GM19023 (cell line): ENCODE measurements around the gene BRIP1.
"Not testable (repeated sequence)": the region's sequence is repeated elsewhere in the genome, so short reads cannot be mapped to it uniquely, and the experiment has no call there.

Experiments
- ATAC-seq: cut with Tn5 transposase; IDR thresholded peaks from one replicate; pipeline ENCODE4 v1.9.1; 2021; ENCODE audit warnings: mild to moderate bottlenecking, moderate library complexity; ENCODE audit not compliant: unreplicated experiment

The BRIP1 gene

DNA sequence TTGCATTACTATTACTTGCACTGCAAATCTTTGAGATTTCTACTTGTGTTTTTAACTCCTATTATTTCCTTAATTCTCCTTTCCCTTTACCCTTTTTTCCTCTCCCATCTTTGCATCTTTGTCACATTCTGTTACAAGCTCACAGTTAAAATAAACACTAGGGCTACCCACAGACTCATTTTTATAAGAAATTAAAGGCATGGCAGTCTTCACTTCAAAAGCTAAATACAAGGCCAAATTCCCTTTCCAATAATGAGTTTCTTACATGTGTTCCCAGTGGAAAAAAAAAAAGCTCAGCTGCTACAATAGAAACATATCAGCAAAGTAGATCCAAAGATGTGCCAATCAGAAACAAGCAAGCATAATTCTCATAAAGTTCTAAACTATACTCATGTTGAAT, 3.7 kb upstream of the BRIP1 start:
- ATAC-seq: no peak

DNA sequence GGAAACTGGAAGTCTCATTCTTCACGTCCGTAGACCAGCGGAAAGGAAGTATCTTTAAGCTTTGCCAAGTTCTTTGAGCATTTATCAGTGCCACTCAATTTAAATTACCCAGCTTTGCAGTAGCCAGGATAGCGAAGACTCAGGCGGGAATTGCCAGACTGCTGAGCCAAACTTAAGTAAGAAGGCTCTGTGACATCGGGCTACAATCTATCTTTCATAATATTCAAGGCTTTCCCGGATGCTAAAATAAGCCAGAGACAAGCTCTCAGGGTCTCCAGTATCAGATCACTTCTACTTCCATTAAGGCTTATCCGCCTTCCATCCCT, 436 bp upstream of the BRIP1 start:
- ATAC-seq: peak; percentile 7

DNA sequence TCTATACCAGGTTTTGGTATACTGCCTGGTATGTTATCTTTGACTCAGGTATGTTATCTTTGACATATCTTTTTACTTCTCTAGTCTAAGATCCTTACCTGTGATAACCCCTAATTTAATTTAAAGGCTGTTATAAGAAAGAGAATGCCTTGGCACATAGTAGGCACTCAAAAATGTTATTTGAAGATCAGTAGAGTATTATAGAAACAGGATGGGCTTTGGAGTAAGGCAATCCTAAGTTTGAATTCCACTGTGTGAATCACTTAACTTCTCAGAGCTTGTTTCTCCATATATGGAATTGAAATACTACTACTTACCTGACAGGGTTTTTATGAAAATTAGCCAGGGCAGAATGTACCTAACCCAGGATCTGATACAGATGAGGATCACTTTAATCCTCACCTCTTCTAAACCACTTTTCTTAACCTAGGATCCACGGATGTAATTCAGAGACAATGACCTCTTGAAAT, 1.2 kb downstream of the BRIP1 start:
- ATAC-seq: no peak

DNA sequence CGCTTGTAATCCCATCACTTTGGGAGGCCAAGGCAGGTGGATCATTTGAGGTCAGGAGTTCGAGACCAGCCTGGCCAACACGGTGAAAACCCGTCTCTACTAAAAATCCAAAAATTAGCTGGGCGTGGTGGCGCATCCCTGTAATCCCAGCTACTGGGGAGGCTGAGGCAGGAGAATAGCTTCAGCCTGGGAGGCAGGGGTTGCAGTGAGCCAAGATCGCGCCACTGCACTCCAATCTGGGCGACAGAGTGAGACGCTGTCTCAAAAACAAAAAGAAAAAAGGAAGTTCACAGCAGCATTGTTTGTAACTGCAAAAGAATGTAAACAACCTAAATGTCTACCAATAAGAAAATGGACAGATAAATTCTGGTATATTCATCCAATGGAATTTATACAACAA, 2.9 kb downstream of the BRIP1 start:
- not testable (repeated sequence) for ATAC-seq

DNA sequence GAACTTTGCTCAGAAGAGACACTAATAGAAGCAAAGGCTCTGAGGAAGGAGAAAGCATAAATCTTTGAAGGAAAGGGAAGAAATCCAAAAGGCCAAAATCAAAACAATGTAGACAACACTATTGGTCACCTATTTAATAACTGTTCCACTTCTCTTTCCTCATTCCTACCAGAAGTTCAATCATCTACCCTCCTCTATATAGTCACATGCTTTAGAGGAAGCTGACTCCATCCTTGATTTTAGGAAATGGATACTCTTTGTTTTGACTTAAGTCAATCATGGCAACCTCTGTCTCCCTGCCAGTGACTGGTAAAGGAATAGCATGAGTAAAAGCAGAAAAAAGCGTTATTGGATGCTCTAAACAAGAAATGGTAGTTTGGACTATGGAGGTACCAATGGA, 7.3 kb downstream of the BRIP1 start:
- ATAC-seq: no peak

DNA sequence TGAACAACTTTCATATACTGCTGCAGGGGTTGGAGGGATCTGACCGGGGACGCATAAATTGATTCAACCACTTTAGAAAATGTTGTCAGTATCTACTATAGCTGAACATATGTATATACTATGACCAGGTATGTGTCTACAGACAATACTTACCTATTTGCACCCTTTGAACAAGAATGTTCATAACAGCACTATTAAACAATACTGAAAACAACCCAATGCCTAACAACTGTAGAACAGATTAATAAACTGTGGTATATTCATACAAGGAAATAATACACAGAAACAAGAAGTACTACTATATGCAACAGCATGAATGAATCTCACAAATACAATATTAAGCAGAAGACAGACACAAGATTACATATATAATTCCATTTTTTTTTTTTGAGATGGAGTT, 10.5 kb downstream of the BRIP1 start:
- ATAC-seq: no peak

DNA sequence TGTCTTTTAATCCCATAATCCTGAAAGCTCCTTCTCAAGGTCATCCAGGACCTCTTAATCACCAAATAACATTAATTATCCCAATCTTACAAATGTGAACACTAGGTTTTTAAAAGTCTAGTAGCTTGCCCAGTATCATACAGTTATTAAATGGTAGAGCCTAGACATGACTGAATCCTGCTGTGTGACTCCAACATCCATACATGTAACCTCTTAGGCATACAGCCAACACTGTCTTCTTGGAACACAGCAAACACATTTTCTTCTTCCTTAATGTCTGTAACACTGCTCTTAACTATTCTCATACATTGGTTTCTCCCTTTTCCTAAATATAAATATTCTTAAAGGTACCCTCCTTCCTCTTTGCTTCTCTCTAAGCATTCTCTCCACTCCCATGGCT, 13.7 kb downstream of the BRIP1 start:
- ATAC-seq: no peak

DNA sequence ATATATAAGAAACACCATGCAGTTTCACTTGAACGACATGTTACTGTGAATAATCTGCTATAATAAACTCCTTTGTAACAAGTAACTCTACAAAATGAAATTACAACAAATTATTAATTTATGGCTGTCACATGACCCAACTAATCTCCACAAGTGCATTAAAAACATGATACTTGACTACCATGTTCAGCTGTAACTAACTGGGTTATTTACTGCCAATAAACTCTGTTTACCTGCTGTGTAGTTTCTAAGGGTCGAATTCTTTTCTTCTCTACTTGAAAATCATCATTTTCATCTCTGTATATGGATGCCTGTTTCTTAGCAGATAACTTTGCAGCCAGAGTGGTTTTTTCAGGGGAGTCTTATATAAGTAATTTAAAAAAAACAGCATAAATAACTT, 14.4 kb downstream of the BRIP1 start:
- no peak for ATAC-seq

DNA sequence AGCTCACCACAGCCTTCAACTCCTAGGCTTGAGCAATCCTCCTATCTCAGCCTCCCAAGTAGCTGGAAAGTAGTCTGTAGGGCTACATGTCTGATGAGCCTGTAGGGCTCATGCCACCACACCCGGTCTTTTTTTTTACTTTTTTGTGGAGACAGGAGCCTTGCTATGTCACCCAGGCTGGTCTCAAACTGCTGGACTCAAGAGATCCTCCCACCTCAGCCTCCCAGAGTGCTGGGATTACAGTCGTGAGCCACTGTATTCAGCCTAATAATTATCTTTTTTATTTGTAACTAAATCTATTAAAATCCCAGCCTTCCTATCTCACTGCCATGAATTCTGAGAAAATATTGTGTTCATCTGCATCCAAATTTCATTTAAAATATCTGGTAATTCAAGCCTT, 15.1 kb downstream of the BRIP1 start:
- no peak for ATAC-seq

DNA sequence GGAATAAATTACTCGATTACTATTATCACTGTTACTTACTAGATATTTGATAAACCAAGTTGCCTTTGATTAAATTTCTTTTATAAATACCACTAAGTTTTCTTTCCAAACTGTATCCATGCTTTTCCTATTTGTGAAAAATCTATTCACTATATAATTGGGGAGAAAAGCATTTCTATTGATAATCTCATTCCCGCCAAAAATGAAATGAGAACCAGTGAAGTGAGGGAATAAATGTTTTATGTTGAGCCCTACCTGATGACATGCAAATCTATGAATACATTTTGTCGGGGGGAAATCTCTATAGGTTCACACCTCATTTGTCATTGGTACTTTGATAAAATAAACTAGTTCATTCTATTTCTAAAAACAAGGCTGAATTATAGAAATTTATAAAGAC, 15.7 kb downstream of the BRIP1 start:
- no peak for ATAC-seq

DNA sequence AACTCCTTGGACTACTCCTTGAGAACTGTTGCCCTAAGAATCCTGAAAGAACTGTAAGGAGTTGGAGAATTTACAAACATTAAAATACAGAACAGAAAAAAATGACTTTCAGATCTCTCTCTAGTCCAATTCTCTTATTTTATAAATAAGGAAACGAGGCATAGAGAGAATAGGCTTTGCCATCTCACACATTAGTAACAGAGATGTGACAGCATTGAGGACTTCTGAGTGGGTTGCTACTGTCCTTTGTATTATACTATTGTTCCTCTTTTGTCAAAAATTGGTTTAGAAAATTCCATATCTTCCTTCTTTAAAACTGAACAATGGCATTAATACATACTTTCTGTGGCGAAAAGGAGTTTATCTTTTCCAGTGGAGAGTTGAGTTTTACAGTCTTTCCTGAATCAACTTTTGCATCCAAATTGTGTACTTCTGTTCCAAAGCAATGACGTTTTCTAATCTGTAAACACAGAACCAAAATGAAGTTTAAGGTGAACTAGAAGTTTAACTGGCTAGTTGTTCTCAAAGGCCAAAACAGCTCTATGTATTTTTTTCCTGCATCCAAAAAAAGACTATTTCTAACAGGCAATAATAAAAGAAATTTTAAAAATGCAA, 16.5 kb downstream of the BRIP1 start:
- ATAC-seq: no peak

DNA sequence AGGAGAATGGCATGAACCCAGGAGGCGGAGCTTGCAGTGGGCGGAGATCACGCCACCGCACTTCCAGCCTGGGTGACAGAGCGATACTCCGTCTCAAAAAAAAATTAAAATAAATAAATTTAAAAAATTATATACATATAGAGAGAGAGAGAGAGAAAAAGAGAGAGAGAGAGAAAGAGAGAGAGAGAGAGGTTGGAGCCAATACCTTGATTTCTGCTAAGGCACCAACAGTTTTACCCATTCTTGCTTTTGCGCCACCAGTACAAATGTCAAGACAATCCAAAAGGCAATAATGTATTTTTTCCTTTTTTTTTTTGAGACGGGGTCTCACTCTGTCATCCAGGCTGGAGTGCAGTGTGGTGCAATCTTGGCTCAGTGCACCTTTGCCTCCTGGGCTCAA, 17.2 kb downstream of the BRIP1 start:
- no peak for ATAC-seq

DNA sequence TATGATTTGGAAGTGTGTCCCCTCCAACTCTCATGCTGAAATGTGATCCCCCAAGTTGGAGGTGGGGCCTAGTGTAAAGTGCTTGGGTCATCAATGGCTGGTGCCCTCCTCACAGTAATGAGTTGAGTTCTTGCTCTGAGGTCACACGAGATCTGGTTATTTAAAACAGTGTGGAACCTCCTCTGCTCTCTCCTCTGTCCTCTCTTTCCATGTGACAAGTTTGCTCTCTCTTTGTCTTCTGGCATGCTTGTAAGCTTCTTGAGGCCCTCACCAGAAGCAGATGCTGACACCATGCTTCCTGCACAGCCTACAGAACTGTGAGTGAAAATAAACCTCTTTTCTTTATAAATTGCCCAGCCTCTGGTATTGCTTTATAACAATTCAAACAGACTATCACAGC, 19.9 kb downstream of the BRIP1 start:
- no peak for ATAC-seq

DNA sequence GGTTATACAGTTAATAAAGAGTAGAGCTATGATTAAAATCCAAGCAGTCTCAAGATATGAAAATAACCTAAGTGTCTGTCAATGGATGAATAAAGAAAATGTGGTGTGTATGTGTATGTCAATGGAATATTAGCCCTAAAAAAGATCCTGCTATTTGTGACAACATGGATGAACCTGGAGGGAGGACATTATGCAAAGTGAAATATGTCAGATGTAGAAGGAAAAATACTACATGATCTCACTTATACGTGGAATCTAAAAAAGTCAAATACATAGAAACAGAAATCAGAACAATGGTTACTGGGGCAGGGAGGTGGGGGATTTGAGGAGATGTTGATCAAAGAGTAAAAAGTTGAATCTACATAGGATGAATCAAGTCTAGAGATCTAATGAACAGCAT, 20.4 kb downstream of the BRIP1 start:
- no peak for ATAC-seq

DNA sequence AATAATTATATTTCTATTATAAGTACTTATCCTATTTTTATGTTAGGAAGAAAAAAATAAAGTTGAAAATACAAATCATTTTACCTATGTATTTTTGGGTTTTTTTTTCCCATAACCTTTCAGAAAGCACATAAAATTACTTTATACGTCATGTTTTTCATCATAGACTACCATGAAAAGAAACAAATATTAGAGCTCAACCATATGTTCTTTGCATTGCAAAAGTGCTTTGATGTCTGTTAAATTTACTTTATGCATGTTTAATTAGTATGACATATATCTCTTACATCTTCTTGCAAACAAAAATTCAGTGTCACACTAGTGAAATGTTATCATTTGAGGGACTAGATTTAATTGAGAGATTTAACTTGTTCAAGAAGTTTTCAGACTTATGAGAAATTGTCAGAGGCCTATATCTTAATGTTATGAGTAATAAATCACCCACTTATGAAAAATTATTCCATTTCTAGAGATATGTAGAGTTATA, 24.0 kb downstream of the BRIP1 start:
- no peak for ATAC-seq

DNA sequence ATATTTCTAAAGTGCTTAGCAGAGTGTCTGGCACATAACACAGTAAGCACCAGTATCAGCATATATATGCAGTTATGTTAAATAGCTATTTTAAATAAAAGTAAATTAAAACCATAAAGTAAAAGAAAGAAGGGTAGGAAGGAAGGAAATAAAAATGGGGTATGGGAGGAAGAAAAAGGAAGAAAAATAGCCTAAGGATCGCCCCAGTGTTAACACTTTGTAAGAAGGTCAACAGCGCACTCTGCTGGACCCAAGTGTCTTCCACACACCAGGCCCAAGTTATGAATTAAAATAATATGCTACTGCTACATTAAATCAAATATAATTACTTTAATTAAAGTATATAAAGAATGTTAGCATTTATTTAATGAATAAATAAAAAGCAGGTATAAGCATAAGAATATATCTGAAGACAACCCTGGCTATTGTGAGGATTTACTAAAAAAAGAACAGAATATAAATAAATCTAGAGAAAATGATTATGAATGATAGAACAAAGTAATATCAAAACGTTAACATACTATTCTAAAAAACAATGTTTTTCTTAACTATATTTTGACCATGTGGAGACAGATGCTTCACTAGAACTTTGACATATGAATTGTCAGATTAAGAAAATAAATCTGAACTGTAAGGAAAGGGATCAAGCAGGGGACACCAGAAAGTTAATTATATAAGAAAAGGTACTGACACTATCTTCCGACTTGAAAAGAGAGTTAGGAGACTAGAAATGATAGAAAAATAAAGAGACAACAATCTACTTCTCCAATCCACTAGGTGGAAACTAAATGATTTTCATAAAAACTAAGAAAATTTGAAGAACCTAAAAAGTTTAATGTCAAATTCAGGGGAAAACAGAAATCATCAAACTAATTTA, 25.9 kb downstream of the BRIP1 start:
- no peak for ATAC-seq

DNA sequence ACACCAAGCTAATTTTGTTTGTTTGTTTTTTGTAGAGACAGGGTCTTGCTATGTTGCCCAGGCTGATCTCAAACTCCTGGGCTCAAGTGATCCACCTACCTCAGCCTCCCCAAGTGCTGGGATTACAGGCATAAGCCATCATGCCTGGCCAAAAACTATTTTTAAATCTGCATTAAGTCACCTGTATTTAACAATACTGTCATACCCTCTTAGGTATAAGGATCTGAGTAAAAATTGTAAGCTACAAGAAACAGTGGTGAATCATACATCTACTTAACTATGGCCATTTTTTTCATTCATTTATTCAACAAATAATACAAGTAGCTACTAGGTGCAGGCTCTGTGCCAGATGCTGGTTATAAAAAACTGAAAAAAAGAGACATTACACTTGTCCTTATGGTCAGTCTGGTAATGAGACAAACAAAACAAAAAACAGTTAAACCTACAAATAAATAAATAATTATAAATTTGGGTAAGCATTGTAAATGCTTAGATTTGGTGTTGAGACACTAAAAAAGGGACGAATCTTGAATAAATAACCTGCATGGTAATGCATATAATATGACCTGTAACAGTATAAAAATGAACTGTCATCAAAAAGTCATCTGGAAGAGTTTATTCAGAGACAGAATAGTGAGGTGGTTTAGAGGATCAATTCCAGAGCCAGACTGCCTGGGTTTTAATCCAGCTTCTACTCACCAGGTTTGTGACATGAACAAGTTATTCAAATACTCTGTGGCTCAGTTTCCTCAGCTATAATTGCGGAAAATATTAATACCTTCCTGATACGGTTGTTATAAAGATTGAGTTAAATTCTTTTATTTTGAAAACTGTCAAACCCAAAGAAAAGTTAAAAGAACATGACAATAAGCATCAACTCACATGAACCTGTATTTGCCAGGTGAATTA, 26.8 kb downstream of the BRIP1 start:
- no peak for ATAC-seq

DNA sequence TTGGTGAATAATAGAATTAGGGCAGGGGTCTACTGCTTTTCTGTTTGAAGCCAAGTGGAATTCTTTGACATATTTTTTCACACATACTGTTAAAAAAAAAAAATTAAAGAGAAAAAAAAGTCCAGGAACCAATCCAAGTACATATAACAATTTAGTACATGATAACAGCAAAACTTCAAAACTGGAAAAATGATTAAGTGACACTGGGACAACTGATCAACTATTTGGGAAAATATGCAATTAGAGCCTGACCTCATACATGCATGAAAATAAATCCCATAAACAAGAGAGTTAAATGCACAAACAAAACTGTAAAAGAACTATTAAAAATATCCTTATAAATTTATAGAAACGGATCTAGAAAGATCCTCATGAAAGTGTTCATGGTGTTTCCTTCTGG, 27.7 kb downstream of the BRIP1 start:
- no peak for ATAC-seq

DNA sequence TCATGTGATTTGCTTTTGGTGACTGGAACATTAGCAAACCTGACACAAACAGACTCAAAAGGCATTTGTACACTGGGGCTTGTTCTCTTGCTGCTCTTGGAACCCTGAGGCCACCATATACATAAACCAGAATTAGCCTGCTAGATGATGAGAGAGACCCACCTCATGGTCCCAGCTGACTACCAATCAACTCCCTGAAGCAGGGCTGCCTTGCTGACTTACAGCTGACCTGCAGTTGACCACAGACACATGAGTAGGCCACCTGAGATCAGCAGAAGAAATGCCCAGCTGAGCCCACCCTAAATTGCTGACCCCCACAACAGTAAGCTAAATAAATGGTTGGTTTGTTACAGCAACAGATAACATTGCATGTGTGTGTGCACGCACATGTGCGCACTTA, 28.7 kb downstream of the BRIP1 start:
- no peak for ATAC-seq

DNA sequence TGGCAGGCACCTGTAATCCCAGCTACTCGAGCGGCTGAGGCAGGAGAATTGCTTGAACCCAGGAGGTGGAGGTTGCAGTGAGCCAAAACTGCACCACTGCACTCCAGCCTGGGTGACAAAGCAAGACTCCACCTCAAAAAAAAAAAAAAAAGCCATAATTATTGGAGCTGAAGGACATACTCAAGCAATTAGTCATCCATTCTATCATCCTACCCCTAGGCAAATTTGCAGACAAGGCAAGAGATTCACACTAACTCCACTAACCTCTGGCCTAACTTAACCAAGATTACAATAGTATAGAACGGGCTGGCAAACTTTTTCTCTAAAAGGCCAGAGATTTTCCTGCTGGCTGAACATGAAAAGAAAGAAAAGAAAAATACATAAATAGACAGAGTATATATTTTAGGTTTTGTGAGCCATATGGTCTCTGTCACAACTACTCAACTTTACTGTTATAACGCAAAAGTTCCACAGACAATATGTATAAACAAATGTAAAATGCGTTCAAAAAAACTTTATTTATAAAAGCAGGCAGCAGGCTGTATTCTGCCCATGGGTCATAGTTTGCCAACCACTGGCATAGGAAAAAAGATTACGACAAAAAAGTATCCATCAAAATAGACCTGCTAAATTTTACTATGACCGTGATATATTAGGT, 29.7 kb downstream of the BRIP1 start:
- ATAC-seq: no peak

DNA sequence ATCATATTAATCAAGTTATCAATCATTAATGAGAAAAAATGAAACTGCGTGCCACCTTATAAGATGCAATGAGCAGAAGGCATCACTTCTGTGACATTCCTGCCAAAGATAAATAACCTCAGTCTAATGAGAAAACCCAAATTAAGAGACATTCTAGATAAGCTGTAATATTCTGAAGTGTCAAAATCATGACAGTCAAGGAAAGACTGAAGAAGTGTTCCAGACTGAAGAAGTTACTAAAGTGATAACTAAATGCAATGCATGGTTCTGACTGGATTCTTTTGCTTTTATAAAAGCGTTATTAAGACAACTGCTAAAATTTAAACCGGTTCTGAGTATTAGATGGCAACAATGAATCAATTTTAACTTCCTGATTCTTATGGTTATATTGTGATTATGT, 30.9 kb downstream of the BRIP1 start:
- ATAC-seq: no peak
